CD14-positive monocyte (primary cell): Measurements from ENCODE around the gene CCL15. TPM values are rescaled to one million over a fixed set of nuclear protein-coding genes. Genes with fewer than 3 reads are reported as not detected.
A peak's percentile ranks its signal among the peaks of the same experiment; 100 is the strongest.

Experiments used
- DNase-seq, 3 donors: peaks; one replicate each; pipeline ENCODE4 v3.0.0-alpha.2; 2011 to 2022
- H2AFZ ChIP-seq: 2 replicates; pipeline ENCODE4 v1.6.0; 2012; ENCODE audit warnings: mild to moderate bottlenecking, low read depth, low read length, inconsistent platforms; ENCODE audit not compliant: insufficient read depth, poor library complexity, severe bottlenecking
- H3K27ac ChIP-seq, 2 donors: 1 replicate in 1 of 2; 2 replicates in 1 of 2; pipeline ENCODE4 v1.5.1; 2012 to 2013; ENCODE audit warnings: low read length in 2 of 2, control low read depth in 1 of 2, inconsistent platforms in 1 of 2, low read depth in 1 of 2, mild to moderate bottlenecking in 1 of 2
- H3K27me3 ChIP-seq, 2 donors: one replicate each; pipeline versions ENCODE4 v1.6.0 to v1.6.1; 2011 to 2013; ENCODE audit warnings: low read length in 2 of 2; ENCODE audit not compliant: control insufficient read depth in 2 of 2, insufficient read depth in 2 of 2
- H3K36me3 ChIP-seq, 2 donors: replicated peaks in 1 of 2; 1 replicate in 1 of 2; 2 replicates in 1 of 2; pipeline versions ENCODE4 v1.5.1 to v1.6.1; 2012 to 2013; ENCODE audit warnings: low read length in 2 of 2, control low read depth in 1 of 2, inconsistent platforms in 1 of 2, mild to moderate bottlenecking in 1 of 2; ENCODE audit not compliant: insufficient read depth in 2 of 2, control insufficient read depth in 1 of 2
- H3K4me1 ChIP-seq, 2 donors: 1 replicate in 1 of 2; 2 replicates in 1 of 2; pipeline versions ENCODE4 v1.5.1 to v1.6.1; 2012 to 2013; ENCODE audit warnings: low read length in 2 of 2, control low read depth in 1 of 2, inconsistent platforms in 1 of 2, mild to moderate bottlenecking in 1 of 2, moderate library complexity in 1 of 2; ENCODE audit not compliant: insufficient read depth in 2 of 2, control insufficient read depth in 1 of 2
- H3K4me2 ChIP-seq: replicated peaks from 2 replicates; pipeline ENCODE3; 2012; ENCODE audit warnings: low read length, moderate library complexity, mild to moderate bottlenecking; ENCODE audit not compliant: poor library complexity, severe bottlenecking; ENCODE audit errors: extremely low read depth
- H3K4me3 ChIP-seq, 3 experiments: fragments of 200-600 bp in 1 of 3; sonication (generic) in 1 of 3; replicated peaks in 1 of 3; 1 replicate in 2 of 3; 2 replicates in 1 of 3; pipeline ENCODE4 v1.5.1; 2011 to 2013; ENCODE audit warnings: low read length in 3 of 3, mild to moderate bottlenecking in 3 of 3, control low read depth in 2 of 3, low read depth in 2 of 3, inconsistent platforms in 1 of 3, moderate library complexity in 1 of 3
- H3K79me2 ChIP-seq: 2 replicates; pipeline ENCODE4 v1.6.0; 2012; ENCODE audit warnings: mild to moderate bottlenecking, control low read depth, inconsistent platforms, low read length, moderate library complexity; ENCODE audit not compliant: insufficient read depth
- H3K9ac ChIP-seq: 2 replicates; pipeline ENCODE4 v1.6.0; 2017; ENCODE audit warnings: low read length, mild to moderate bottlenecking; ENCODE audit not compliant: insufficient read depth, poor library complexity, severe bottlenecking
- H3K9me3 ChIP-seq, 2 donors: replicated peaks in 1 of 2; 1 replicate in 1 of 2; 2 replicates in 1 of 2; pipeline versions ENCODE4 v1.5.1 to v1.6.1; 2012 to 2013; ENCODE audit warnings: low read length in 2 of 2, control low read depth in 1 of 2; ENCODE audit not compliant: control insufficient read depth in 1 of 2, insufficient read depth in 1 of 2
- H4K20me1 ChIP-seq: 2 replicates; pipeline ENCODE4 v1.6.0; 2012; ENCODE audit warnings: mild to moderate bottlenecking, low read length, control low read depth, moderate library complexity; ENCODE audit not compliant: insufficient read depth
- H3K27ac Mint-ChIP-seq, 7 donors: one replicate each; pipeline ENCODE4 v1.8.0; 2020; ENCODE audit warnings: mild to moderate bottlenecking in 7 of 7, mixed read lengths in 7 of 7, moderate library complexity in 6 of 7, inconsistent platforms in 2 of 7
- H3K27me3 Mint-ChIP-seq, 3 donors: one replicate each; pipeline ENCODE4 v1.8.0; 2021 to 2022; ENCODE audit warnings: low read depth in 3 of 3, mild to moderate bottlenecking in 3 of 3, mixed read lengths in 3 of 3, moderate library complexity in 3 of 3, inconsistent platforms in 1 of 3
- H3K36me3 Mint-ChIP-seq, 2 donors: one replicate each; pipeline ENCODE4 v1.8.0; 2020; ENCODE audit warnings: mixed read lengths in 2 of 2, inconsistent platforms in 1 of 2, mild to moderate bottlenecking in 1 of 2
- H3K4me1 Mint-ChIP-seq: one replicate; pipeline ENCODE4 v1.8.0; 2020; ENCODE audit warnings: mild to moderate bottlenecking, mixed read lengths
- H3K4me3 Mint-ChIP-seq, 2 donors: one replicate each; pipeline ENCODE4 v1.8.0; 2020; ENCODE audit warnings: mild to moderate bottlenecking in 2 of 2, mixed read lengths in 2 of 2, moderate library complexity in 1 of 2
- H3K9me3 Mint-ChIP-seq, 7 donors: one replicate each; pipeline ENCODE4 v1.8.0; 2020 to 2022; ENCODE audit warnings: mixed read lengths in 7 of 7, mild to moderate bottlenecking in 6 of 7, moderate library complexity in 6 of 7, inconsistent platforms in 2 of 7
- CTCF ChIP-seq: fragments of 200-600 bp; IDR thresholded peaks from one replicate; pipeline ENCODE4 v1.8.0; 2022; ENCODE audit warnings: antibody characterized with exemption, mild to moderate bottlenecking
- WGBS: methylation state at CpG from one replicate; pipeline ENCODE4 v1.1.5; 2013; ENCODE audit warnings: missing lambda C conversion rate; ENCODE audit not compliant: insufficient coverage; 5-methylcytosine and 5-hydroxymethylcytosine counted together
- intact Hi-C, 2 donors: fragments of 100-400 bp; cut with micrococcal nuclease; formaldehyde crosslinking; loops; one replicate each; pipeline versions ENCODE4 v1.15.0 to v1.15.1; 2023
- polyA plus RNA-seq, 3 donors: library from polyadenylated mRNA; depleted of rRNA in 1 of 3; unstranded in 2 of 3; stranded (reverse) in 1 of 3; fragments of 300-500 nt in 2 of 3; fragments of >200 nt in 1 of 3; fragmentation: Illumina TruSeq in 2 of 3; gene quantifications; 1 replicate in 2 of 3; 2 replicates in 1 of 3; pipeline ENCODE4 v1.2.3, GENCODE V29; 2012 to 2021

The CCL15 gene
- polyA plus RNA-seq, 3 donors = not detected

- no peak for TF ChIP-seq CTCF
- Mint-ChIP-seq H3K36me3 (no peaks in the 10 kb centered on the region), H3K4me3 (no peak overlapping the region), H3K27ac (no peak overlapping the region), H3K9me3 (peaks cover 26 to 49% (median 38%) of the 10 kb centered on the region in 7 donors), H3K4me1 (no peaks in the 10 kb centered on the region), H3K27me3 (peaks cover 0 to 5% (median 3%) of the 10 kb centered on the region in 3 donors)
- no CpG with 5 or more reads among the region's 2 CpGs for WGBS
- Histone ChIP-seq H3K27me3 (no peaks in the 10 kb centered on the region), H3K9me3 (peaks cover 13 to 20% of the 10 kb centered on the region in 2 donors), H2AFZ (no peak overlapping the region), H3K79me2 (no peaks in the 10 kb centered on the region), H3K4me3 (no peak overlapping the region), H3K27ac (no peak overlapping the region), H3K4me2 (no peak overlapping the region), H4K20me1 (no peaks in the 10 kb centered on the region), H3K36me3 (no peaks in the 10 kb centered on the region), H3K4me1 (no peaks in the 10 kb centered on the region), H3K9ac (no peak overlapping the region)
- DNase-seq = no peak
- intact Hi-C loops = no loop called here
These were observed 46.7 kb upstream of the CCL15 start for GRCh38 chr17:36048066-36048465.

- Histone ChIP-seq H3K9me3 (no peaks in the 10 kb centered on the region), H4K20me1 (no peaks in the 10 kb centered on the region), H3K4me2 (no peak overlapping the region), H3K79me2 (no peaks in the 10 kb centered on the region), H3K4me1 (peaks cover 36 to 51% of the 10 kb centered on the region in 2 donors), H3K36me3 (no peaks in the 10 kb centered on the region), H3K27ac (peak overlapping the region in 1 of 2 donors; percentile 45), H3K27me3 (no peaks in the 10 kb centered on the region), H3K4me3 (no peak overlapping the region), H3K9ac (no peak overlapping the region), H2AFZ (no peak overlapping the region)
- Mint-ChIP-seq H3K27ac (peak overlapping the region; percentile 70 to 92 (median 88)), H3K27me3 (peaks cover 0 to 2% (median 2%) of the 10 kb centered on the region in 3 donors), H3K36me3 (no peaks in the 10 kb centered on the region), H3K4me1 (peaks cover 46% of the 10 kb centered on the region), H3K9me3 (peaks cover 0 to 2% (median 0%) of the 10 kb centered on the region in 7 donors), H3K4me3 (no peak overlapping the region)
- intact Hi-C loops = loop anchor here in 1 of 2 donors (5.0 kb wide), 1 partner anchor 46 kb away; no protein-coding TSS in a partner anchor
- WGBS = no CpG with 5 or more reads among the region's 4 CpGs
- DNase-seq = peak; percentile 55 to 78 (median 63)
- TF ChIP-seq CTCF = no peak
These were observed 34.9 kb upstream of the CCL15 start for GRCh38 chr17:36036235-36036634.
